Endodermal cell (in vitro differentiated cells): ENCODE results near the gene GASK1B. TPM values are rescaled to one million over a fixed set of nuclear protein-coding genes. Genes with fewer than 3 reads are reported as not detected.

Source experiments
- DNase-seq: peaks from one replicate; pipeline ENCODE4 v3.0.0-alpha.2; 2017
- H3K27ac ChIP-seq: 2 replicates; pipeline ENCODE4 v1.5.1; 2013; ENCODE audit warnings: mild to moderate bottlenecking, low read depth, low read length, moderate library complexity
- H3K27me3 ChIP-seq: 2 replicates; pipeline ENCODE4 v1.6.1; 2013; ENCODE audit warnings: mild to moderate bottlenecking, low read length, moderate library complexity; ENCODE audit not compliant: insufficient read depth, control insufficient read depth, poor library complexity, severe bottlenecking
- H3K36me3 ChIP-seq: 2 replicates; pipeline ENCODE4 v1.7.0; 2013; ENCODE audit warnings: mild to moderate bottlenecking, low read length, moderate library complexity; ENCODE audit not compliant: control insufficient read depth, insufficient read depth
- H3K4me1 ChIP-seq: one replicate; pipeline ENCODE4 v1.7.0; 2013; ENCODE audit warnings: low read length; ENCODE audit not compliant: control insufficient read depth, insufficient read depth
- H3K4me3 ChIP-seq: 2 replicates; pipeline ENCODE4 v1.5.1; 2013; ENCODE audit warnings: mild to moderate bottlenecking, low read length, moderate library complexity
- H3K9ac ChIP-seq: 2 replicates; pipeline ENCODE4 v1.6.1; 2013; ENCODE audit warnings: mild to moderate bottlenecking, low read length, moderate library complexity; ENCODE audit not compliant: poor library complexity, severe bottlenecking; ENCODE audit errors: extremely low read depth
- H3K9me3 ChIP-seq: 2 replicates; pipeline ENCODE4 v1.6.1; 2013; ENCODE audit warnings: mild to moderate bottlenecking, low read length, moderate library complexity; ENCODE audit not compliant: control insufficient read depth
- H3K27ac Mint-ChIP-seq: 2 replicates; pipeline ENCODE4 v1.8.0; 2020; ENCODE audit warnings: mixed read lengths
- H3K27me3 Mint-ChIP-seq: 2 replicates; pipeline ENCODE4 v1.8.0; 2021; ENCODE audit warnings: mild to moderate bottlenecking, mixed read lengths; ENCODE audit not compliant: insufficient read depth
- H3K36me3 Mint-ChIP-seq: 2 replicates; pipeline ENCODE4 v1.8.0; 2020; ENCODE audit warnings: low read depth, mixed read lengths
- H3K4me1 Mint-ChIP-seq: 2 replicates; pipeline ENCODE4 v1.8.0; 2020; ENCODE audit warnings: mixed read lengths
- H3K4me3 Mint-ChIP-seq: 2 replicates; pipeline ENCODE4 v1.8.0; 2020; ENCODE audit warnings: mild to moderate bottlenecking, moderate library complexity, mixed read lengths
- H3K9me3 Mint-ChIP-seq: 2 replicates; pipeline ENCODE4 v1.8.0; 2020; ENCODE audit warnings: mild to moderate bottlenecking, mixed read lengths
- WGBS, 2 experiments: methylation state at CpG; one replicate each; pipeline versions ENCODE4 v1.1.5 to v1.1.7; 2013; ENCODE audit warnings: missing lambda C conversion rate in 2 of 2, mixed read lengths in 1 of 2; ENCODE audit not compliant: insufficient coverage in 1 of 2, insufficient read length in 1 of 2; 5-methylcytosine and 5-hydroxymethylcytosine counted together
- total RNA-seq, 2 donors: library from RNA; stranded (reverse); fragmentation: NEBNext Ultra II Directional in 1 of 2; extraction: Animal tissue kit (Norgen Biotek cat#: 25700) in 1 of 2; gene quantifications; 2 replicates in 1 of 2; 3 replicates in 1 of 2; pipeline ENCODE4 v1.2.1, GENCODE V29; 2021
- TF ChIP-seq, protein P1 (sequence below): fragments of 200-600 bp; sonication (generic); conservative IDR thresholded peaks from 2 replicates; pipeline ENCODE4 v1.5.0; 2021; ENCODE audit warnings: antibody characterized with exemption, mild to moderate bottlenecking

The GASK1B gene
- total RNA-seq, 2 donors from 2014 or later = 2.3 to 4.4 TPM

GRCh38 chr4:158159054-158159717 is 13.6 kb downstream of the GASK1B start:
- peaks cover 55% of the 10 kb centered on the region for H3K4me1 Mint-ChIP-seq
- no peaks in the 10 kb centered on the region for H3K27me3 Mint-ChIP-seq
- no peaks in the 10 kb centered on the region for H3K27me3 ChIP-seq
- no peak for DNase-seq
- no peaks in the 10 kb centered on the region for H3K9me3 Mint-ChIP-seq
- no peak overlapping the region for H3K27ac ChIP-seq
- 88 to 91% methylated on average over 1 to 3 of the region's 3 CpGs for WGBS, 2 experiments
- H3K36me3 ChIP-seq = no peaks in the 10 kb centered on the region
- no peaks in the 10 kb centered on the region for H3K9me3 ChIP-seq
- H3K27ac Mint-ChIP-seq = no peak overlapping the region
- H3K4me1 ChIP-seq = peaks cover 19% of the 10 kb centered on the region
- H3K36me3 Mint-ChIP-seq = no peaks in the 10 kb centered on the region
- H3K4me3 Mint-ChIP-seq = no peak overlapping the region
- TF ChIP-seq, protein P1, sequence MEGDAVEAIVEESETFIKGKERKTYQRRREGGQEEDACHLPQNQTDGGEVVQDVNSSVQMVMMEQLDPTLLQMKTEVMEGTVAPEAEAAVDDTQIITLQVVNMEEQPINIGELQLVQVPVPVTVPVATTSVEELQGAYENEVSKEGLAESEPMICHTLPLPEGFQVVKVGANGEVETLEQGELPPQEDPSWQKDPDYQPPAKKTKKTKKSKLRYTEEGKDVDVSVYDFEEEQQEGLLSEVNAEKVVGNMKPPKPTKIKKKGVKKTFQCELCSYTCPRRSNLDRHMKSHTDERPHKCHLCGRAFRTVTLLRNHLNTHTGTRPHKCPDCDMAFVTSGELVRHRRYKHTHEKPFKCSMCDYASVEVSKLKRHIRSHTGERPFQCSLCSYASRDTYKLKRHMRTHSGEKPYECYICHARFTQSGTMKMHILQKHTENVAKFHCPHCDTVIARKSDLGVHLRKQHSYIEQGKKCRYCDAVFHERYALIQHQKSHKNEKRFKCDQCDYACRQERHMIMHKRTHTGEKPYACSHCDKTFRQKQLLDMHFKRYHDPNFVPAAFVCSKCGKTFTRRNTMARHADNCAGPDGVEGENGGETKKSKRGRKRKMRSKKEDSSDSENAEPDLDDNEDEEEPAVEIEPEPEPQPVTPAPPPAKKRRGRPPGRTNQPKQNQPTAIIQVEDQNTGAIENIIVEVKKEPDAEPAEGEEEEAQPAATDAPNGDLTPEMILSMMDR = no peak
- no peak overlapping the region for H3K9ac ChIP-seq
- H3K4me3 ChIP-seq = no peak overlapping the region

GRCh38 chr4:158157412-158157811 is 15.4 kb downstream of the GASK1B start:
- H3K9ac ChIP-seq = no peak overlapping the region
- Mint-ChIP-seq H3K9me3 (peaks cover 4% of the 10 kb centered on the region), H3K27me3 (no peaks in the 10 kb centered on the region), H3K4me3 (no peak overlapping the region), H3K4me1 (peaks cover 63% of the 10 kb centered on the region), H3K27ac (no peak overlapping the region), H3K36me3 (peaks cover 8% of the 10 kb centered on the region)
- WGBS, 2 experiments = 79 to 83% methylated on average over 2 to 4 of the region's 4 CpGs
- peaks cover 19% of the 10 kb centered on the region for H3K4me1 ChIP-seq
- H3K9me3 ChIP-seq = peaks cover 4% of the 10 kb centered on the region
- no peaks in the 10 kb centered on the region for H3K36me3 ChIP-seq
- no peak overlapping the region for H3K27ac ChIP-seq
- no peaks in the 10 kb centered on the region for H3K27me3 ChIP-seq
- TF ChIP-seq, protein P1 = no peak
- H3K4me3 ChIP-seq = no peak overlapping the region
- no peak for DNase-seq

DNA sequence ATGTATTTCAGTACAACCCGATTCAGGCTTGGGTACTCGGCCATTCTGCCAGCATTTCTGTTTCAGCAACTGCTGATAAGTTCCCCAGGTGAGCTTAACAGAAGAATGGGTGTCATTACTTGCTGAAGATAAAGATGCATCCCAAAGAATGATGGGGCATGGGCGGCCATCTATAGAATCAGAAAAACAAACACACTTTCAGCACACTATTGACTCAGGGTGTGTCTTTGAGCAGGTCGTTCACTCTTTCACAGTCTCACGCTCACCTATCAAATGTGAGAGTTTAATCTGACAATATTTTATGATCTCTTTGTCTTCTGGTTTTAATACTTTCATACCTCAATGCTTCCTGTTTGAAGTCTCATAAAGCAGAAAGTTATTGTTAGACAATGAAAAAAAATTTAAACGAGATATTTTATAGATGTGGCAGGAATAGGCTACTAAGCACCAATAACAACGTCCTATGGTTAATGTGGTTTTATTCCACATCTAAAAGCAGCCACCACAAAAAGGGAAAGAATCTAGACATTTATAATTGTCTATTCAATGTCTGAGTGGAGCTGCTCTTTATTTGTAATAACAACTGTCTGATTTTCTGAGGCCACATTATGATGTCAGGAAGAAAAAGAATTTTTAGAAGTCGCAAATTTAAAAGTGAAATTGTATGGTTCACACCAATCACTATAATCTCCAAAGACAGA is 17.0 kb downstream of the GASK1B start:
- H3K4me3 Mint-ChIP-seq = no peak overlapping the region
- 41 to 51% methylated on average over 3 to 8 of the region's 8 CpGs for WGBS, 2 experiments

More for the DNA sequence above, 17.0 kb downstream of the GASK1B start:
- no peak overlapping the region for H3K9ac ChIP-seq
- Mint-ChIP-seq H3K27ac (peak overlapping the region; percentile 19), H3K36me3 (peaks cover 17% of the 10 kb centered on the region), H3K9me3 (peaks cover 13% of the 10 kb centered on the region), H3K4me1 (peaks cover 50% of the 10 kb centered on the region), H3K27me3 (no peaks in the 10 kb centered on the region)
- TF ChIP-seq, protein P1 = no peak
- H3K36me3 ChIP-seq = no peaks in the 10 kb centered on the region
- peaks cover 12% of the 10 kb centered on the region for H3K9me3 ChIP-seq
- DNase-seq = peak; percentile 73
- H3K4me3 ChIP-seq = no peak overlapping the region
- H3K27me3 ChIP-seq = no peaks in the 10 kb centered on the region
- H3K4me1 ChIP-seq = peaks cover 15% of the 10 kb centered on the region
- H3K27ac ChIP-seq = no peak overlapping the region
